Kidney (tissue), 14 donors: ENCODE results near the gene KLHL40. TPM values are rescaled to one million over a fixed set of nuclear protein-coding genes. Genes with fewer than 3 reads are reported as not detected.

ENCODE experiments used
- DNase-seq, 5 donors: peaks; one replicate each; pipeline ENCODE4 v3.0.0-alpha.2; 2013 to 2020
- FAIRE-seq: peaks from 2 replicates; lab custom pipeline; 2012; peaks lifted over from hg19 to GRCh38; lab: Jason Lieb, UNC
- H3K27ac ChIP-seq, 2 donors: one replicate each; pipeline ENCODE4 v1.7.0; 2013; ENCODE audit warnings: low read depth in 2 of 2, low read length in 2 of 2, inconsistent platforms in 1 of 2
- H3K27me3 ChIP-seq: one replicate; pipeline ENCODE4 v1.7.1; 2013; ENCODE audit warnings: low read length, inconsistent platforms; ENCODE audit not compliant: control insufficient read depth, insufficient read depth
- H3K36me3 ChIP-seq, 3 donors: one replicate each; pipeline versions ENCODE4 v1.7.0 to v1.7.1; 2013; ENCODE audit warnings: low read length in 3 of 3, control low read depth in 1 of 3, inconsistent platforms in 1 of 3; ENCODE audit not compliant: insufficient read depth in 3 of 3, control insufficient read depth in 2 of 3
- H3K4me1 ChIP-seq, 3 donors: one replicate each; pipeline versions ENCODE4 v1.7.0 to v1.7.1; 2013; ENCODE audit warnings: low read length in 3 of 3, inconsistent platforms in 1 of 3, low read depth in 1 of 3; ENCODE audit not compliant: control insufficient read depth in 2 of 3, insufficient read depth in 2 of 3
- H3K4me3 ChIP-seq, 3 donors: one replicate each; pipeline versions ENCODE4 v1.7.0 to v1.8.1; 2013; ENCODE audit warnings: low read length in 3 of 3, control low read depth in 1 of 3, inconsistent platforms in 1 of 3
- H3K9ac ChIP-seq, 3 donors: one replicate each; pipeline versions ENCODE4 v1.7.0 to v1.7.1; 2013; ENCODE audit warnings: low read length in 3 of 3, control low read depth in 1 of 3, inconsistent platforms in 1 of 3
- H3K9me3 ChIP-seq, 3 donors: one replicate each; pipeline versions ENCODE4 v1.7.0 to v1.7.1; 2013; ENCODE audit warnings: low read length in 3 of 3, control low read depth in 1 of 3, inconsistent platforms in 1 of 3; ENCODE audit not compliant: control insufficient read depth in 2 of 3, insufficient read depth in 1 of 3
- CTCF ChIP-seq: IDR thresholded peaks from 3 replicates; pipeline ENCODE4 v1.5.1; 2012; ENCODE audit warnings: mild to moderate bottlenecking, moderate library complexity, borderline replicate concordance; ENCODE audit not compliant: insufficient read depth; ENCODE audit errors: extremely low read depth
- intact Hi-C: fragments of 100-400 bp; cut with DNase I; formaldehyde crosslinking; loops from one replicate; pipeline ENCODE4 v1.11.1; 2022
- polyA plus RNA-seq: library from polyadenylated mRNA; stranded (reverse); fragments of 350-450 nt; fragmentation: Illumina TruSeq; extraction: RNeasy Lipid Tissue Mini Kit (QIAGEN cat#74804); gene quantifications from one replicate; pipeline ENCODE4 v1.2.3, GENCODE V29; 2014; ENCODE audit warnings: low read depth, low replicate concordance; ENCODE audit not compliant: insufficient read depth
- total RNA-seq: library from RNA; stranded (reverse); fragmentation: NEBNext Ultra II Directional; extraction: Animal tissue kit (Norgen Biotek cat#: 25700); gene quantifications from one replicate; pipeline ENCODE4 v1.2.1, GENCODE V29; 2021
- donor health status: control.
- donor health status: control.
- donor health status: control.
- donor health status: control.
- donor health status: control.
- donor health status: DM: yes; HTN: yes; CAD: no.
- donor health status: Normal renal cell carcinoma (clear cell type).

KLHL40 gene
- total and polyA plus RNA-seq, 2 donors from 2014 or later = not detected

GRCh38 chr3:42663581-42664437 lies 21.5 kb upstream of the KLHL40 start:
- no peak for TF ChIP-seq CTCF
- H3K4me1 ChIP-seq = peaks cover 0 to 2% (median 0%) of the 10 kb centered on the region in 3 donors
- H3K36me3 ChIP-seq = no peaks in the 10 kb centered on the region
- no peak overlapping the region for H3K9ac ChIP-seq
- no peak overlapping the region for H3K27ac ChIP-seq
- H3K4me3 ChIP-seq = no peak overlapping the region
- H3K27me3 ChIP-seq = no peaks in the 10 kb centered on the region
- intact Hi-C loops = no loop called here
- DNase-seq = peak in 1 of 5 donors; percentile 76
- FAIRE-seq = no peak
- no peaks in the 10 kb centered on the region for H3K9me3 ChIP-seq

DNA sequence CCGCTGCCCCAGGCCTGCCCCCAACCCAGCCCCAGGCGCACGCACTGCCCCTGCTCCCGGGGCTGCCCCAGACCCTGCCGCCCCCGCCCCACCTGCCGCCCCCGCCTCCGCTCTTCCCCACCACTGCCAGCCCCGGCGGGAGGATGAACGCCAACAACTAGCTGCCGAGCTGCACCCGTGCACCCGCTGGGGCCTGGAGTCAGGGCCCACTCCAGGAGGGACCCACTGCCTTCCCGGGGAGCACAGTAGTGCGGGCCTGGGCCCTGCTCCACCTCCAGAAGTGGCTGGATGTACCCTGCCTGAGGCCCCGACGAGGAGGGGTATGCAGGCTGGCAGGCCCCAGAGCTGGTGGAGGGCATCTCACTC lies 20.9 kb upstream of the KLHL40 start:
- Histone ChIP-seq H3K27me3 (no peaks in the 10 kb centered on the region), H3K4me3 (no peak overlapping the region), H3K4me1 (peaks cover 0 to 2% (median 0%) of the 10 kb centered on the region in 3 donors), H3K27ac (no peak overlapping the region), H3K9ac (no peak overlapping the region), H3K36me3 (no peaks in the 10 kb centered on the region), H3K9me3 (no peaks in the 10 kb centered on the region)
- no peak for TF ChIP-seq CTCF
- DNase-seq (no peak), FAIRE-seq (no peak)
- intact Hi-C loops = no loop called here

DNA sequence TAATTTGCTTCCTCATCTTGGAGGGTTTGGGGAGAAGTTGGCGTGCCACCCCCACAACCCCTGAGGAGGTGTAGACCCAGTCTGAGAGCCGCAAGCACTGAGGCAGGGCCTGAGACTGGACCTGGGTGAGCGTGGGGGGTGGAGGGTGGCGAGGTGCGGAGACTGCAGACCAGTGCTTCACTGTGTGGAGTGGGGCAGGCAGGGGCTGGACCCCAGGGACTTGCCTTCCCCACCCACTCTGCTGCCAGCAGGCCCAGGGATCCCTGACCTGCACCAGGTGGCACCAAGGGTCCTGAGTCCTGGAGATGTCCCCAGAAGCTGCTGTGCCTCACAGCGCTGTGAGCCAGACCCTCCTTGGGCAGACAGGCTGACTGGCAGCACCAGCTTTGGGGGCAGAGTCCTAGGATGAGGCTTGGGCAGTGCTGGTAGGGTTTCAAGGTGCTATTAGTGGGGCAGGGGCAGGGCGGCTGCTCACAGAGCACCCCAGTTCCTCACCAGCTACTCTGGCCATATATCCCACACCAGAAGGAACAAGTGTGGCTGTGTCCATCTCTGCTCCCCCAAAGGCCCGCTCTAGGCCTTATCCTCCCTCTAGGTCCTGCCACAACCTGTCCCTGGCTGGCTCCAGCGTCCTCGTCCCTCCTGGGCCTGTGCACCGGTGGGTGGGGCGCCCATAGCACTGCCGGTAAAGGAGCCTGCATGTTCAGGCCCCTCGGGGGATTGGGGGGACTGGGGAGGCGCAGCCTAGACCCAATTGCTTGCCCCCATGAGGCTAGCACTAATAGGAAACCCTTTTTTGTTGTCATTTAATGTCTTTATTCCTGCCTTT lies 20.1 kb upstream of the KLHL40 start:
- peaks cover 0 to 2% (median 0%) of the 10 kb centered on the region in 3 donors for H3K4me1 ChIP-seq
- no peaks in the 10 kb centered on the region for H3K9me3 ChIP-seq
- no peak overlapping the region for H3K27ac ChIP-seq
- FAIRE-seq = no peak
- intact Hi-C loops = no loop called here
- H3K9ac ChIP-seq = no peak overlapping the region
- TF ChIP-seq CTCF = no peak
- peak in 1 of 5 donors; percentile 61 for DNase-seq
- no peak overlapping the region for H3K4me3 ChIP-seq
- H3K27me3 ChIP-seq = no peaks in the 10 kb centered on the region
- no peaks in the 10 kb centered on the region for H3K36me3 ChIP-seq
